ENCODE data around the gene CACNB4.
"Not testable (repeated sequence)": the region's sequence is repeated elsewhere in the genome, so short reads cannot be mapped to it uniquely, and the experiment has no call there.

Gene CACNB4

GRCh38 chr2:151878204-151878603 lies 220.6 kb downstream of the CACNB4 start:
- no peak overlapping the region for H3K4me3 ChIP-seq (ENCODE audit: low read depth, low read length)
- TF ChIP-seq, protein P1, sequence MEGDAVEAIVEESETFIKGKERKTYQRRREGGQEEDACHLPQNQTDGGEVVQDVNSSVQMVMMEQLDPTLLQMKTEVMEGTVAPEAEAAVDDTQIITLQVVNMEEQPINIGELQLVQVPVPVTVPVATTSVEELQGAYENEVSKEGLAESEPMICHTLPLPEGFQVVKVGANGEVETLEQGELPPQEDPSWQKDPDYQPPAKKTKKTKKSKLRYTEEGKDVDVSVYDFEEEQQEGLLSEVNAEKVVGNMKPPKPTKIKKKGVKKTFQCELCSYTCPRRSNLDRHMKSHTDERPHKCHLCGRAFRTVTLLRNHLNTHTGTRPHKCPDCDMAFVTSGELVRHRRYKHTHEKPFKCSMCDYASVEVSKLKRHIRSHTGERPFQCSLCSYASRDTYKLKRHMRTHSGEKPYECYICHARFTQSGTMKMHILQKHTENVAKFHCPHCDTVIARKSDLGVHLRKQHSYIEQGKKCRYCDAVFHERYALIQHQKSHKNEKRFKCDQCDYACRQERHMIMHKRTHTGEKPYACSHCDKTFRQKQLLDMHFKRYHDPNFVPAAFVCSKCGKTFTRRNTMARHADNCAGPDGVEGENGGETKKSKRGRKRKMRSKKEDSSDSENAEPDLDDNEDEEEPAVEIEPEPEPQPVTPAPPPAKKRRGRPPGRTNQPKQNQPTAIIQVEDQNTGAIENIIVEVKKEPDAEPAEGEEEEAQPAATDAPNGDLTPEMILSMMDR (IDR thresholded peaks at IDR 0.05; ENCODE audit: borderline replicate concordance, insufficient read depth, low read depth, low read length), result no peak

GRCh38 chr2:151875631-151876030 lies 223.2 kb downstream of the CACNB4 start:
- not testable (repeated sequence) for H3K4me3 ChIP-seq (ENCODE audit: low read depth, low read length)

GRCh38 chr2:151872463-151872862 lies 226.4 kb downstream of the CACNB4 start:
- TF ChIP-seq, protein P1 (IDR thresholded peaks at IDR 0.05; ENCODE audit: borderline replicate concordance, insufficient read depth, low read depth, low read length), result no peak
- no peak overlapping the region for H3K4me3 ChIP-seq (ENCODE audit: low read depth, low read length)

DNA sequence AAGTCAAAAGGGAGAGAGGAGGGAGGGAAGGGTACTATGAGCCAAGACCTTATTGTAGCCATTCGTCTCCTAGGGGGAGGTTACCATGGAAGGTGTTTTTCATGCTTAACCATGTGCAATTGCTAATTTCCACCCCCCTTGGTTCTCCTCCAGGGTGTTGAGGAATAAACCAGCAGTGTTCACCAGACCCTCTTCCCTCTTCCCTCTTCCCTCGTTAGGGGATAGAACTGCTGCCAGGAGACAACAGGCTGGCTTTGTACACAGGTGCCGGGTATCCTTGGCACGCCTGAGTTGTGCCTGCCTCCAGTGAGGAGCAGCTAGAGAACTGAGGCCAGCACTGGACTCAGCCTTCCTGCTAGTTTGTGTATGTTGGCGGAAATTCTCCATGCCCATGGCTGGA lies 229.6 kb downstream of the CACNB4 start:
- TF ChIP-seq, protein P1 (IDR thresholded peaks at IDR 0.05; ENCODE audit: borderline replicate concordance, insufficient read depth, low read depth, low read length), result no peak

GRCh38 chr2:151862700-151863099 lies 236.1 kb downstream of the CACNB4 start:
- TF ChIP-seq, protein P1 (IDR thresholded peaks at IDR 0.05; ENCODE audit: borderline replicate concordance, insufficient read depth, low read depth, low read length), result no peak
- H3K4me3 ChIP-seq (ENCODE audit: low read depth, low read length), result no peak overlapping the region

More for the DNA sequence above, 229.6 kb downstream of the CACNB4 start:
- no peak overlapping the region for H3K4me3 ChIP-seq (ENCODE audit: low read depth, low read length)

DNA sequence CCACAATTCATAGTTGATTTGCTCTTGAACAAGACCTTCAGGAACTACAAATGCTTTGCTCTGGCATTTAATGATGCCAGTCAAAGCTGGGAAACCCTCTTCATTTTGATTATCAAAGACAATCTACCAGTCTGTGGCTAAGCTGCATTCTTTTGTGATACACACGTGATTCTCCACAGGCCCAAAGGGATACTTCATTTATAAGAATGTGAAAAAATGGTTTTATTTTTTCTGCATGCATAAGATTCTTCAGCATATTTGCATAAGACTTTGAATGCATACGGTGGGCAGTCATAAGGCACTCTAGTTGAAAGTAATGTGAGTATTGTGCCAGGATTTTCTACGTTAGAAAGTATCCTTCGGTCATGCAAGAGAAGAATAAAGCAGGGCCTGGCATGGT lies 237.7 kb downstream of the CACNB4 start:
- TF ChIP-seq, protein P1 (IDR thresholded peaks at IDR 0.05; ENCODE audit: borderline replicate concordance, insufficient read depth, low read depth, low read length), result no peak
- H3K4me3 ChIP-seq (ENCODE audit: low read depth, low read length), result no peak overlapping the region

DNA sequence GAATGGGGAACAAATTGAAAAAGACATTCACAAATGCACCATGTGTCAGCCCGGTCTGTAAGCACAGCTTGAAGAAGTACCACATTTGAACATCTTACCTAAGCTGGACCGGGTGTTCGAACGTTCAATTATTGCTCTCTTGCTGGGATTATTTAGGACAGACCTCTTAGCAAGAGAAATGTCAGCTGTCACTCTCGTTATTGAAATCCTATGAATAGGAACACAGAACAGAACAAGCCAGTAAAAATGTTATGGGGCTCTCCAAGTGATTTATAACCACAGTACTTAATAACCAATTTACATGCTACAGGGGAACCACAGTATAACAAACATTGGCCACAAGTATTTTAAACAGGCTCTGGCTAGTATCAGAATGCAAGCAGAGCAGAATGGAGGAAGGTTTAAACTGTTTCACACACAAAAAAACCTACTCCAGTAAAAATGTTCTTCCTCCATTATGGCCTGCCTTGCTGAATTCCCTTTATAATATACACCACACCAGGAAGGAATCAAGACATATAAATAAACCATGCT lies 238.2 kb downstream of the CACNB4 start:
- TF ChIP-seq, protein P1 (IDR thresholded peaks at IDR 0.05; ENCODE audit: borderline replicate concordance, insufficient read depth, low read depth, low read length), result no peak
- no peak overlapping the region for H3K4me3 ChIP-seq (ENCODE audit: low read depth, low read length)

GRCh38 chr2:151860210-151860609 lies 238.6 kb downstream of the CACNB4 start:
- TF ChIP-seq, protein P1 (IDR thresholded peaks at IDR 0.05; ENCODE audit: borderline replicate concordance, insufficient read depth, low read depth, low read length), result no peak

More at GRCh38 chr2:151860210-151860609, 238.6 kb downstream of the CACNB4 start:
- no peak overlapping the region for H3K4me3 ChIP-seq (ENCODE audit: low read depth, low read length)
